Smooth muscle cell (in vitro differentiated cells): Measurements from ENCODE around the gene TAS1R3. TPM values are rescaled to one million over a fixed set of nuclear protein-coding genes. Genes with fewer than 3 reads are reported as not detected.

Source experiments
- DNase-seq: peaks from one replicate; lab custom pipeline; 2025; ENCODE audit not compliant: unreplicated experiment; lab: John Stamatoyannopoulos, UW
- H2AFZ ChIP-seq: fragments of 200-600 bp; sonication (generic); 2 replicates; pipeline ENCODE4 v1.6.0; 2016; ENCODE audit warnings: antibody characterized with exemption, low read depth, mild to moderate bottlenecking
- H3F3A ChIP-seq: fragments of 200-600 bp; sonication (generic); 2 replicates; pipeline ENCODE4 v1.6.0; 2017; ENCODE audit warnings: antibody characterized with exemption, low read depth
- H3K27ac ChIP-seq: fragments of 200-600 bp; sonication (generic); 2 replicates; pipeline ENCODE4 v1.5.1; 2016; ENCODE audit warnings: low read depth, mild to moderate bottlenecking
- H3K27me3 ChIP-seq: fragments of 200-600 bp; sonication (generic); 2 replicates; pipeline ENCODE4 v1.6.1; 2016; ENCODE audit warnings: low read depth, mild to moderate bottlenecking
- H3K36me3 ChIP-seq: fragments of 200-600 bp; sonication (generic); 2 replicates; pipeline ENCODE4 v1.5.1; 2016; ENCODE audit warnings: low read depth
- H3K4me1 ChIP-seq: fragments of 200-600 bp; sonication (generic); 2 replicates; pipeline ENCODE4 v1.5.1; 2016; ENCODE audit warnings: low read depth
- H3K4me2 ChIP-seq: fragments of 200-600 bp; sonication (generic); 2 replicates; pipeline ENCODE4 v1.6.0; 2016; ENCODE audit warnings: mild to moderate bottlenecking
- H3K4me3 ChIP-seq: fragments of 200-600 bp; sonication (generic); 2 replicates; pipeline ENCODE4 v1.5.1; 2016; ENCODE audit warnings: mild to moderate bottlenecking
- H3K79me2 ChIP-seq: fragments of 200-600 bp; sonication (generic); 2 replicates; pipeline ENCODE4 v1.6.0; 2016; ENCODE audit warnings: low read depth, mild to moderate bottlenecking
- H3K9ac ChIP-seq: fragments of 200-600 bp; sonication (generic); 2 replicates; pipeline ENCODE4 v1.6.0; 2016; ENCODE audit warnings: low read depth
- H3K9me3 ChIP-seq: fragments of 200-600 bp; sonication (generic); replicated peaks from 2 replicates; pipeline ENCODE4 v1.5.1; 2016; ENCODE audit warnings: low read depth
- H4K20me1 ChIP-seq: fragments of 200-600 bp; sonication (generic); 2 replicates; pipeline ENCODE4 v1.6.0; 2016; ENCODE audit warnings: low read depth
- WGBS: methylation state at CpG from one replicate; pipeline ENCODE4 v1.1.7; 2016; ENCODE audit warnings: low lambda C conversion rate; 5-methylcytosine and 5-hydroxymethylcytosine counted together
- polyA plus RNA-seq: library from polyadenylated mRNA; unstranded; fragments of >200 nt; fragmentation: Nextera tagmentation; extraction: Ambion mirVana; gene quantifications from 2 replicates; pipeline ENCODE4 v1.2.1, GENCODE V29; 2016
- total RNA-seq: library from RNA; depleted of rRNA; stranded (reverse); fragments of >200 nt; gene quantifications from 2 replicates; pipeline ENCODE4 v1.2.3, GENCODE V29; 2014
- TF ChIP-seq, protein P1 (sequence below): fragments of 200-600 bp; sonication (generic); IDR thresholded peaks from 2 replicates; pipeline ENCODE4 v1.5.1; 2017; ENCODE audit warnings: borderline replicate concordance, mild to moderate bottlenecking, antibody characterized with exemption; ENCODE audit not compliant: insufficient read depth, poor library complexity, severe bottlenecking

Gene TAS1R3
- total and polyA plus RNA-seq, 2 experiments from 2014 or later, result 0.18 to 0.39 TPM

DNA sequence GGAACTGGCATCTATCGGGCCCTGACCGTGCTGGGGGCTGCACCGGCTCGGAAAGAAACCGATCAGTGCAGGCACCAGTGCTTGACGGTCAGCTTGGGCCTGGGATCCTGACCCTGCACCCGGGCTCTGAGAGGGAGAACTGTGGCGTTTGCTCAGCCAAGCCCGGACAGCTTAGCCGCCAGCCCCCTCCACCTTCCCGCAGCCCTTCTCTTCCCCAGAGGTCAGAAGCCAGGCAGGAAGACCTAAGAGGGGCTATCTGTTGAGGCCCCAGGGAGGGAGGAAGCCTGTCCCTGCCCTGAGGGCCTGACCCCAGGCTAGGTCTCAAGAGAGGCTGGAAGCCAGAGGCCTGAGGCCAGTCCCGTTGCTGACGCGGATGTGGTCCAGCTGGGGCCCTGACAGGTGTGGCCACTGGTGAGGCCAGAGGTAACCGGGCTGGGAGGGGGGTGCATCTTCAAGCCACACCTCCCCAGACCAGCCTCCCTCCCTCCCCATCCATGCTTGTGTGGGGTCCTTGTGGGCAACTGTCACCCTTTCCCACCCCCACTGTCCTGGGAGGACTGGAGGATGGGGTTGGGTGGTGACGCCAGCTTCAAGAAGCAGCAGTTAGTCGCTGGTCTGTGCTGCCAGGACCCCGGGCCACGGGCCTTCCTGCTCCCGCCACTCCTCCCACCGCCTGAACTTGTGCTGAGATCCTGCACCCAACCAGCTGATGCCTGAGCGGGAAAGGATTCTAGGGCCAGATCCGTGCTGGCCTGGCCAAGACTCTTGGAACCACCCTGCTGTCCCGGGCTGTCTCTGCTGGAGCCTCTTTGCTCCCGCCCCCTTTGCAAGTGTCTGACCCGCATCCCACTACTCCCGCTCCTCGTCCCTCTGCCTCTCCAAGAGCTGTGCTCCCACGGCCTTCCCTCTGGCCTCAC lies 20.7 kb downstream of the TAS1R3 start:
- TF ChIP-seq, protein P1, sequence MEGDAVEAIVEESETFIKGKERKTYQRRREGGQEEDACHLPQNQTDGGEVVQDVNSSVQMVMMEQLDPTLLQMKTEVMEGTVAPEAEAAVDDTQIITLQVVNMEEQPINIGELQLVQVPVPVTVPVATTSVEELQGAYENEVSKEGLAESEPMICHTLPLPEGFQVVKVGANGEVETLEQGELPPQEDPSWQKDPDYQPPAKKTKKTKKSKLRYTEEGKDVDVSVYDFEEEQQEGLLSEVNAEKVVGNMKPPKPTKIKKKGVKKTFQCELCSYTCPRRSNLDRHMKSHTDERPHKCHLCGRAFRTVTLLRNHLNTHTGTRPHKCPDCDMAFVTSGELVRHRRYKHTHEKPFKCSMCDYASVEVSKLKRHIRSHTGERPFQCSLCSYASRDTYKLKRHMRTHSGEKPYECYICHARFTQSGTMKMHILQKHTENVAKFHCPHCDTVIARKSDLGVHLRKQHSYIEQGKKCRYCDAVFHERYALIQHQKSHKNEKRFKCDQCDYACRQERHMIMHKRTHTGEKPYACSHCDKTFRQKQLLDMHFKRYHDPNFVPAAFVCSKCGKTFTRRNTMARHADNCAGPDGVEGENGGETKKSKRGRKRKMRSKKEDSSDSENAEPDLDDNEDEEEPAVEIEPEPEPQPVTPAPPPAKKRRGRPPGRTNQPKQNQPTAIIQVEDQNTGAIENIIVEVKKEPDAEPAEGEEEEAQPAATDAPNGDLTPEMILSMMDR, result no peak
- Histone ChIP-seq H3K27me3 (no peaks in the 10 kb centered on the region), H3K79me2 (peaks cover 59% of the 10 kb centered on the region), H4K20me1 (peaks cover 71% of the 10 kb centered on the region), H3K4me3 (no peak overlapping the region), H3K9ac (no peak overlapping the region), H3K9me3 (no peaks in the 10 kb centered on the region), H3K4me2 (peak overlapping the region; percentile 68), H2AFZ (no peak overlapping the region), H3K27ac (peak overlapping the region; percentile 48), H3K36me3 (no peaks in the 10 kb centered on the region), H3F3A (peaks cover 21% of the 10 kb centered on the region), H3K4me1 (peaks cover 33% of the 10 kb centered on the region)
- 61% methylated on average over 28 of the region's 29 CpGs for WGBS
- no peak for DNase-seq

- Histone ChIP-seq H3K9me3 (no peaks in the 10 kb centered on the region), H4K20me1 (peaks cover 70% of the 10 kb centered on the region), H3K36me3 (no peaks in the 10 kb centered on the region), H3F3A (peaks cover 21% of the 10 kb centered on the region), H3K27me3 (no peaks in the 10 kb centered on the region), H3K4me2 (peak overlapping the region; percentile 68), H2AFZ (no peak overlapping the region), H3K4me3 (no peak overlapping the region), H3K79me2 (peaks cover 59% of the 10 kb centered on the region), H3K4me1 (peaks cover 31% of the 10 kb centered on the region), H3K27ac (peak overlapping the region; percentile 48), H3K9ac (no peak overlapping the region)
- TF ChIP-seq, protein P1, result no peak
- 57% methylated on average over 5 of the region's 5 CpGs for WGBS
- no peak for DNase-seq
Observed at GRCh38 chr1:1352786-1353388, 21.8 kb downstream of the TAS1R3 start.

DNA sequence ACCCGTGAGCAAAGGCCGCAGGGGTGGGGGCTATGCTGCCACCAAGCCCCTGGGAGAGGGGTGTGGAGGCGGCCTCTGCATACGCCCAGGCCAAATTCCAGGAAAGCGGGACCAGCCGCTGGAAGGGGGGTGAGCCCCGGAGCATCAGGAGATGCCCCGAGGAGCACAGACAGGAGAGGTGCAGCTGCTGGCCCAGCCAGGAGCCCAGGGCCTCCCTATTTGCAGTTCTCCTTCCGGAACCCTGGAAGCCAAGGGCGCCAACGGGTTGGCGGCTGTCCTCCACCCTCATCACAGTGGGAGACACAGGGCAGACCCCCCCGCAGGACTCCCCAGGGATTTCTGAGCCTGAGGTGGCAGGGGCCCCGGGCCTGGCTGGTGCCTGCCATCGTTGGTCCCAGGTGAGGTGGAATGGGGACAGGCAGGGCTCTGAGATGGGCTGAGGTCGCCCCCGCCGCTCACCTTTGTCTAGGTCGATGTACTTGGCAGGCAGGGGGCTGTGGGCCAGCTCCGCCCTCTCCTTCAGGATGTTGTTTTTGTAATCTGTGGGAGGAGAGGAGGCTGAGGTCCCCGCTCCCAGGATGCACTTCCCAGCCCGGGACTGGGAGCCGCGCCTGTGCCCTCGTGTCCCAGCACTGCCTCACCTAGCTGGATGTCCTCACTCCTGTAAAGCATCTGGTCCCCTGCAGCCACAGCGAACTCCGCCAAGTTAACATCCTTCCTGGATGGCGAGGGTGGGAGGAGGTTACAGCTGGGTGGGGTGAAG lies 22.5 kb downstream of the TAS1R3 start:
- H2AFZ ChIP-seq, result no peak overlapping the region
- no peak overlapping the region for H3K9ac ChIP-seq
- peaks cover 21% of the 10 kb centered on the region for H3F3A ChIP-seq
- H3K4me2 ChIP-seq, result no peak overlapping the region
- no peak for DNase-seq
- peaks cover 26% of the 10 kb centered on the region for H3K4me1 ChIP-seq
- TF ChIP-seq, protein P1, result no peak
- H3K27me3 ChIP-seq, result no peaks in the 10 kb centered on the region
- H3K79me2 ChIP-seq, result peaks cover 53% of the 10 kb centered on the region
- H3K4me3 ChIP-seq, result no peak overlapping the region
- peak overlapping the region; percentile 2 for H3K27ac ChIP-seq
- WGBS, result 81% methylated on average over 20 of the region's 28 CpGs
- H3K9me3 ChIP-seq, result no peaks in the 10 kb centered on the region
- H4K20me1 ChIP-seq, result peaks cover 63% of the 10 kb centered on the region
- H3K36me3 ChIP-seq, result no peaks in the 10 kb centered on the region
